ENCODE data around the gene AGXT. TPM values are rescaled to one million over a fixed set of nuclear protein-coding genes. Genes with fewer than 3 reads are reported as not detected.

The AGXT gene
- total RNA-seq, 2 donors from 2014 or later, result 1.9 to 6.1 TPM

GRCh38 chr2:240889601-240890560, 21.3 kb downstream of the AGXT start:
- H3K4me1 ChIP-seq, result peaks cover 9% of the 10 kb centered on the region
- H3K9ac ChIP-seq (ENCODE audit: low read depth in 2 of 2, low read length in 2 of 2), result no peak overlapping the region
- DNase-seq, result peak; percentile 74
- no peaks in the 10 kb centered on the region for H3K27me3 ChIP-seq
- no peaks in the 10 kb centered on the region for H3K36me3 ChIP-seq
- no peaks in the 10 kb centered on the region for H3K9me3 ChIP-seq
- TF ChIP-seq, protein P1, sequence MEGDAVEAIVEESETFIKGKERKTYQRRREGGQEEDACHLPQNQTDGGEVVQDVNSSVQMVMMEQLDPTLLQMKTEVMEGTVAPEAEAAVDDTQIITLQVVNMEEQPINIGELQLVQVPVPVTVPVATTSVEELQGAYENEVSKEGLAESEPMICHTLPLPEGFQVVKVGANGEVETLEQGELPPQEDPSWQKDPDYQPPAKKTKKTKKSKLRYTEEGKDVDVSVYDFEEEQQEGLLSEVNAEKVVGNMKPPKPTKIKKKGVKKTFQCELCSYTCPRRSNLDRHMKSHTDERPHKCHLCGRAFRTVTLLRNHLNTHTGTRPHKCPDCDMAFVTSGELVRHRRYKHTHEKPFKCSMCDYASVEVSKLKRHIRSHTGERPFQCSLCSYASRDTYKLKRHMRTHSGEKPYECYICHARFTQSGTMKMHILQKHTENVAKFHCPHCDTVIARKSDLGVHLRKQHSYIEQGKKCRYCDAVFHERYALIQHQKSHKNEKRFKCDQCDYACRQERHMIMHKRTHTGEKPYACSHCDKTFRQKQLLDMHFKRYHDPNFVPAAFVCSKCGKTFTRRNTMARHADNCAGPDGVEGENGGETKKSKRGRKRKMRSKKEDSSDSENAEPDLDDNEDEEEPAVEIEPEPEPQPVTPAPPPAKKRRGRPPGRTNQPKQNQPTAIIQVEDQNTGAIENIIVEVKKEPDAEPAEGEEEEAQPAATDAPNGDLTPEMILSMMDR (IDR thresholded peaks at IDR 0.05), result no peak
- H3K27ac ChIP-seq, result no peak overlapping the region
- intact Hi-C loops (cut with DNase I), result no loop called here
- H3K4me3 ChIP-seq, result no peak overlapping the region

DNA sequence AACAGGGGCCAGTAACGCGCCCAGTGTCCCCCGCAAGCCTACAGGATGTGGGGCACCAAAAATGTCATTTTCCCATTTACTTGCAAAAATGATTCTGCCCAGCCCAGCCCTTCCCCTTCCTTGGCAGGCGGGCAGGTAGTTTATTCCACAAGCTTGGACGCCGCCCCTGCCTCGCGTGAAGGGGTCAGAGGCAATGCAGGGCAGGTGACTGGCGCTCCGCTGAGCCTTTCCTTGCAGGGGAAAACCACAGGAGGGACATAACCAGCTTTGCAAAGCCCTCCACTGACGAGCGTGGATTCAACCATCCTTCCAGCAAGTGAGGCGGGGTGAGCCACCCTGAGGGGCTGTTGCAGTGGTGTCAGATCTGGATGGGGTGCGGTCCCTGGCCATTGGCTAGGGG, 22.1 kb downstream of the AGXT start:
- no peak overlapping the region for H3K9ac ChIP-seq (ENCODE audit: low read depth in 2 of 2, low read length in 2 of 2)

GRCh38 chr2:240891492-240892340, 23.1 kb downstream of the AGXT start:
- Histone ChIP-seq H3K4me1 (peaks cover 9% of the 10 kb centered on the region), H3K36me3 (no peaks in the 10 kb centered on the region), H3K9me3 (no peaks in the 10 kb centered on the region), H3K27me3 (no peaks in the 10 kb centered on the region), H3K9ac (ENCODE audit: low read depth in 2 of 2, low read length in 2 of 2) (peak overlapping the region in 1 of 2 donors; percentile 3), H3K27ac (no peak overlapping the region), H3K4me3 (no peak overlapping the region)
- no peak for DNase-seq
- intact Hi-C loops (cut with DNase I), result no loop called here
- TF ChIP-seq, protein P1 (IDR thresholded peaks at IDR 0.05), result no peak

More for the DNA sequence above, 22.1 kb downstream of the AGXT start:
- no peak overlapping the region for H3K27ac ChIP-seq
- H3K27me3 ChIP-seq, result no peaks in the 10 kb centered on the region
- no peaks in the 10 kb centered on the region for H3K9me3 ChIP-seq
- TF ChIP-seq, protein P1 (IDR thresholded peaks at IDR 0.05), result no peak
- H3K4me3 ChIP-seq, result no peak overlapping the region
- no peak for DNase-seq
- H3K4me1 ChIP-seq, result peaks cover 9% of the 10 kb centered on the region
- intact Hi-C loops (cut with DNase I), result no loop called here
- H3K36me3 ChIP-seq, result no peaks in the 10 kb centered on the region

DNA sequence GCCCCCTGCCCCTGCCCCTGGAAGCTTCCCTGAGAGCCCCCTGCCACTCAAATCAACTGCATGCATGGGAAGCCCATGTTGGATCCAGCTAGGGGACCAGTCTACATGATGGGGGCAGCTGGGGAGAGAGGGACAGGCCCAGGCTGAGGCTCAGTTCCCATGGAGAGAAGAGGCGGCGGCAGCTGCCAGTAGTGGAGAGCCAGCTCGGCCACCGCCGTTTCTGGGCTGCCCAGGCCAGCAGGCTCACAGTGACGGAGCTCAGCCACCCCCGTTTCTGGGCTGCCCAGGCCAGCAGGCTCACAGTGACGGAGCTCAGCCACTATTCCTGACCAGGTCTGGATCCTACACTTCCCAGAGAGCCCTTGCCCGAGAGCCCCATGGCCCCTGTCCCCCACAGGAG, 23.7 kb downstream of the AGXT start:
- Histone ChIP-seq H3K27me3 (no peaks in the 10 kb centered on the region), H3K27ac (no peak overlapping the region), H3K9ac (ENCODE audit: low read depth in 2 of 2, low read length in 2 of 2) (no peak overlapping the region), H3K9me3 (no peaks in the 10 kb centered on the region), H3K36me3 (no peaks in the 10 kb centered on the region), H3K4me1 (peaks cover 9% of the 10 kb centered on the region), H3K4me3 (no peak overlapping the region)
- DNase-seq, result no peak
- TF ChIP-seq, protein P1 (IDR thresholded peaks at IDR 0.05), result no peak
- intact Hi-C loops (cut with DNase I), result no loop called here

GRCh38 chr2:240892925-240893324, 24.3 kb downstream of the AGXT start:
- H3K4me3 ChIP-seq, result no peak overlapping the region

More at GRCh38 chr2:240892925-240893324, 24.3 kb downstream of the AGXT start:
- Histone ChIP-seq H3K4me1 (peaks cover 9% of the 10 kb centered on the region), H3K27me3 (no peaks in the 10 kb centered on the region), H3K9me3 (no peaks in the 10 kb centered on the region), H3K27ac (no peak overlapping the region), H3K9ac (ENCODE audit: low read depth in 2 of 2, low read length in 2 of 2) (no peak overlapping the region), H3K36me3 (no peaks in the 10 kb centered on the region)
- TF ChIP-seq, protein P1 (IDR thresholded peaks at IDR 0.05), result no peak
- no peak for DNase-seq
- intact Hi-C loops (cut with DNase I), result no loop called here

Data from colonic mucosa (tissue), 4 donors.